GM19324 (cell line): ENCODE measurements around the gene ERG.

Experiments
- ATAC-seq: cut with Tn5 transposase; IDR thresholded peaks from one replicate; pipeline ENCODE4 v1.9.1; 2021; ENCODE audit warnings: mild to moderate bottlenecking, moderate library complexity; ENCODE audit not compliant: unreplicated experiment, low FRiP score

Gene ERG

GRCh38 chr21:38503583-38503982 lies 5.3 kb upstream of the ERG start:
- no peak for ATAC-seq

GRCh38 chr21:38500073-38500472 lies 1.8 kb upstream of the ERG start:
- ATAC-seq, result no peak

- no peak for ATAC-seq
Observed at GRCh38 chr21:38499296-38499695, 1.0 kb upstream of the ERG start.

- ATAC-seq, result no peak
Observed at GRCh38 chr21:38496224-38496623, 2.1 kb downstream of the ERG start.

GRCh38 chr21:38495696-38496095 lies 2.6 kb downstream of the ERG start:
- ATAC-seq, result no peak

- ATAC-seq, result no peak
Observed at GRCh38 chr21:38495242-38495641, 3.0 kb downstream of the ERG start.

GRCh38 chr21:38494703-38495102 lies 3.6 kb downstream of the ERG start:
- no peak for ATAC-seq

- ATAC-seq, result no peak
Observed at GRCh38 chr21:38494251-38494642, 4.0 kb downstream of the ERG start.

- ATAC-seq, result no peak
Observed at GRCh38 chr21:38493549-38494250, 4.6 kb downstream of the ERG start.

GRCh38 chr21:38492007-38492406 lies 6.3 kb downstream of the ERG start:
- ATAC-seq, result no peak

GRCh38 chr21:38491536-38491935 lies 6.7 kb downstream of the ERG start:
- no peak for ATAC-seq

GRCh38 chr21:38490411-38491020 lies 7.8 kb downstream of the ERG start:
- ATAC-seq, result no peak

GRCh38 chr21:38489729-38490128 lies 8.5 kb downstream of the ERG start:
- no peak for ATAC-seq

GRCh38 chr21:38489271-38489652 lies 9.0 kb downstream of the ERG start:
- ATAC-seq, result no peak

GRCh38 chr21:38488640-38489270 lies 9.5 kb downstream of the ERG start:
- no peak for ATAC-seq

GRCh38 chr21:38487901-38488639 lies 10.2 kb downstream of the ERG start:
- ATAC-seq, result no peak

GRCh38 chr21:38486706-38487105 lies 11.6 kb downstream of the ERG start:
- no peak for ATAC-seq

GRCh38 chr21:38486221-38486620 lies 12.1 kb downstream of the ERG start:
- ATAC-seq, result no peak

- ATAC-seq, result no peak
Observed at GRCh38 chr21:38479641-38480525, 18.4 kb downstream of the ERG start.

- ATAC-seq, result no peak
Observed at GRCh38 chr21:38478782-38479181, 19.5 kb downstream of the ERG start.
